Testis (tissue), 3 donors: ENCODE results near the gene CES2. TPM values are rescaled to one million over a fixed set of nuclear protein-coding genes. Genes with fewer than 3 reads are reported as not detected.
"Not testable (repeated sequence)": the region's sequence is repeated elsewhere in the genome, so short reads cannot be mapped to it uniquely, and the experiment has no call there.

ENCODE experiments used
- DNase-seq: peaks from one replicate; pipeline ENCODE4 v3.0.0-alpha.2; 2019
- H3K27ac ChIP-seq, 2 donors: fragments of 200-600 bp; sonication (generic); one replicate each; pipeline ENCODE4 v1.5.1; 2019
- H3K27me3 ChIP-seq: fragments of 200-600 bp; sonication (generic); one replicate; pipeline ENCODE4 v1.5.1; 2019
- H3K36me3 ChIP-seq: fragments of 200-600 bp; sonication (generic); one replicate; pipeline ENCODE4 v1.5.1; 2017; ENCODE audit warnings: low read depth; ENCODE audit errors: missing control alignments
- H3K4me1 ChIP-seq: fragments of 200-600 bp; sonication (generic); one replicate; pipeline ENCODE4 v1.5.1; 2019
- H3K4me3 ChIP-seq, 2 donors: fragments of 200-600 bp; sonication (generic); one replicate each; pipeline ENCODE4 v1.5.1; 2017 to 2019
- H3K9me3 ChIP-seq: fragments of 200-600 bp; sonication (generic); one replicate; pipeline ENCODE4 v1.5.1; 2017
- CTCF ChIP-seq, 3 experiments: fragments of 450-650 bp in 2 of 3; fragments of 200-600 bp in 1 of 3; sonication (generic) in 1 of 3; IDR thresholded peaks; one replicate each; pipeline ENCODE4 v1.5.1; 2016 to 2019; ENCODE audit warnings: antibody characterized with exemption in 3 of 3, mild to moderate bottlenecking in 2 of 3, moderate library complexity in 1 of 3
- POLR2A ChIP-seq: fragments of 450-650 bp; IDR thresholded peaks from one replicate; pipeline ENCODE4 v1.6.1; 2017; ENCODE audit warnings: antibody characterized with exemption, mild to moderate bottlenecking, moderate library complexity
- WGBS, 2 donors: methylation state at CpG; one replicate each; pipeline ENCODE4 v1.1.5; 2018; 5-methylcytosine and 5-hydroxymethylcytosine counted together
- intact Hi-C: fragments of 100-400 bp; cut with DNase I; formaldehyde crosslinking; loops from one replicate; pipeline ENCODE4 v1.15.1; 2023; ENCODE audit warnings: low total_unique reads
- polyA plus RNA-seq: library from polyadenylated mRNA; stranded (reverse); fragments of 350-450 nt; fragmentation: Illumina TruSeq; extraction: RNeasy Lipid Tissue Mini Kit (QIAGEN cat#74804); gene quantifications from one replicate; pipeline ENCODE4 v1.2.3, GENCODE V29; 2014; ENCODE audit warnings: low read depth, low replicate concordance; ENCODE audit not compliant: insufficient read depth
- total RNA-seq, 2 donors: library from RNA; depleted of rRNA; stranded (reverse); fragments of >200 nt; gene quantifications; one replicate each; pipeline ENCODE4 v1.2.3, GENCODE V29; 2016

The CES2 gene
- total and polyA plus RNA-seq, 3 donors from 2014 or later = 34.4 to 51.9 (median 49.1) TPM

GRCh38 chr16:66973716-66974115, 38.4 kb downstream of the CES2 start:
- intact Hi-C loops = no loop called here
- H3K9me3 ChIP-seq = no peaks in the 10 kb centered on the region
- H3K4me3 ChIP-seq = peak overlapping the region in 1 of 2 donors; percentile 29
- H3K36me3 ChIP-seq = no peaks in the 10 kb centered on the region
- WGBS, 2 donors = 43 to 84% methylated on average over 5 to 6 of the region's 6 CpGs
- TF ChIP-seq POLR2A (no peak), CTCF (IDR thresholded peaks at IDR 0.05) (no peak)
- no peaks in the 10 kb centered on the region for H3K27me3 ChIP-seq
- H3K27ac ChIP-seq = no peak overlapping the region
- peaks cover under 1% of the 10 kb centered on the region for H3K4me1 ChIP-seq
- no peak for DNase-seq

- intact Hi-C loops, H3K27ac ChIP-seq, H3K27me3 ChIP-seq, H3K4me1 ChIP-seq, DNase-seq, H3K9me3 ChIP-seq, H3K36me3 ChIP-seq: not testable (repeated sequence)
- H3K4me3 ChIP-seq = peak overlapping the region in 1 of 2 donors; percentile 29
- WGBS, 2 donors = 69 to 76% methylated on average over 7 to 22 of the region's 32 CpGs
These were observed 39.0 kb downstream of the CES2 start for GRCh38 chr16:66974156-66974931.

- not testable (repeated sequence) for H3K36me3 ChIP-seq, H3K4me1 ChIP-seq, H3K9me3 ChIP-seq, H3K27ac ChIP-seq, H3K27me3 ChIP-seq
- WGBS, 2 donors = 47 to 48% methylated on average over 11 of the region's 11 CpGs
- intact Hi-C loops = loop anchor here (5.0 kb wide), 1 partner anchor 182 kb away; the partner anchor contains the start of genes FBXL8 and TRADD
- DNase-seq = peak; percentile 55
- H3K4me3 ChIP-seq = peak overlapping the region in 1 of 2 donors; percentile 29
These were observed 39.6 kb downstream of the CES2 start for GRCh38 chr16:66974932-66975246.

- 82 to 84% methylated on average over 14 of the region's 14 CpGs for WGBS, 2 donors
- intact Hi-C loops = loop anchor here (5.0 kb wide), 1 partner anchor 182 kb away; the partner anchor contains the start of genes FBXL8 and TRADD
- Histone ChIP-seq H3K4me1 (peaks cover 6% of the 10 kb centered on the region), H3K9me3 (no peaks in the 10 kb centered on the region), H3K27me3 (no peaks in the 10 kb centered on the region), H3K27ac (no peak overlapping the region), H3K36me3 (no peaks in the 10 kb centered on the region), H3K4me3 (no peak overlapping the region)
- TF ChIP-seq POLR2A = no peak
- TF ChIP-seq CTCF (IDR thresholded peaks at IDR 0.05) = no peak
- no peak for DNase-seq
These were observed 40.1 kb downstream of the CES2 start for GRCh38 chr16:66975302-66975893.

- intact Hi-C loops = loop anchor here (5.0 kb wide), 1 partner anchor 181 kb away; the partner anchor contains the start of genes FBXL8 and TRADD
- Histone ChIP-seq H3K27me3 (no peaks in the 10 kb centered on the region), H3K27ac (no peak overlapping the region), H3K9me3 (no peaks in the 10 kb centered on the region), H3K4me1 (peaks cover 6% of the 10 kb centered on the region), H3K4me3 (no peak overlapping the region), H3K36me3 (no peaks in the 10 kb centered on the region)
- WGBS, 2 donors = 65 to 73% methylated on average over 13 of the region's 13 CpGs
- no peak for TF ChIP-seq POLR2A
- no peak for TF ChIP-seq CTCF (IDR thresholded peaks at IDR 0.05)
- no peak for DNase-seq
These were observed 41.4 kb downstream of the CES2 start for GRCh38 chr16:66976746-66977145.
